ENCODE results near the gene GPX5.
"Not testable (repeated sequence)": the region's sequence is repeated elsewhere in the genome, so short reads cannot be mapped to it uniquely, and the experiment has no call there.

The GPX5 gene

GRCh38 chr6:28525496-28526039 is at the start of gene GPX5:
Gene GPX5 (plus strand): TSS chr6:28525881. CDS start chr6:28526014, 133 bp downstream.
- no peak for DNase-seq (ENCODE audit: low read depth in 2 of 2)

- no peak for DNase-seq (ENCODE audit: low read depth in 2 of 2)
Observed at GRCh38 chr6:28478518-28478917, 47.2 kb upstream of the GPX5 start.

- DNase-seq (ENCODE audit: low read depth in 2 of 2): no peak
Observed at GRCh38 chr6:28480253-28480932, 45.3 kb upstream of the GPX5 start.

- no peak for DNase-seq (ENCODE audit: low read depth in 2 of 2)
Observed at GRCh38 chr6:28485482-28485881, 40.2 kb upstream of the GPX5 start.

GRCh38 chr6:28486533-28486932 is 39.1 kb upstream of the GPX5 start:
- DNase-seq (ENCODE audit: low read depth in 2 of 2): no peak

GRCh38 chr6:28486988-28487742 is 38.5 kb upstream of the GPX5 start:
- DNase-seq (ENCODE audit: low read depth in 2 of 2): no peak

GRCh38 chr6:28488916-28489365 is 36.7 kb upstream of the GPX5 start:
- no peak for DNase-seq (ENCODE audit: low read depth in 2 of 2)

GRCh38 chr6:28489366-28490204 is 36.1 kb upstream of the GPX5 start:
- peak in 1 of 2 donors; percentile 7 for DNase-seq (ENCODE audit: low read depth in 2 of 2)

GRCh38 chr6:28490205-28490890 is 35.3 kb upstream of the GPX5 start:
- DNase-seq (ENCODE audit: low read depth in 2 of 2): no peak

GRCh38 chr6:28491984-28492317 is 33.7 kb upstream of the GPX5 start:
- no peak for DNase-seq (ENCODE audit: low read depth in 2 of 2)

- DNase-seq (ENCODE audit: low read depth in 2 of 2): no peak
Observed at GRCh38 chr6:28496099-28496779, 29.4 kb upstream of the GPX5 start.

GRCh38 chr6:28497306-28497705 is 28.4 kb upstream of the GPX5 start:
- no peak for DNase-seq (ENCODE audit: low read depth in 2 of 2)

- DNase-seq (ENCODE audit: low read depth in 2 of 2): no peak
Observed at GRCh38 chr6:28497893-28498292, 27.8 kb upstream of the GPX5 start.

- no peak for DNase-seq (ENCODE audit: low read depth in 2 of 2)
Observed at GRCh38 chr6:28501259-28501658, 24.4 kb upstream of the GPX5 start.

- not testable (repeated sequence) for DNase-seq (ENCODE audit: low read depth in 2 of 2)
Observed at GRCh38 chr6:28502136-28502535, 23.5 kb upstream of the GPX5 start.

- DNase-seq (ENCODE audit: low read depth in 2 of 2): not testable (repeated sequence)
Observed at GRCh38 chr6:28502709-28503305, 22.9 kb upstream of the GPX5 start.

GRCh38 chr6:28505733-28506132 is 19.9 kb upstream of the GPX5 start:
- DNase-seq (ENCODE audit: low read depth in 2 of 2): no peak

GRCh38 chr6:28506807-28507475 is 18.7 kb upstream of the GPX5 start:
- no peak for DNase-seq (ENCODE audit: low read depth in 2 of 2)

- no peak for DNase-seq (ENCODE audit: low read depth in 2 of 2)
Observed at GRCh38 chr6:28511628-28512300, 13.9 kb upstream of the GPX5 start.
